SK-N-SH (cell line): Measurements from ENCODE around the gene TBC1D19. TPM values are rescaled to one million over a fixed set of nuclear protein-coding genes. Genes with fewer than 3 reads are reported as not detected.

ENCODE experiments used
- CTCF ChIA-PET: fragments of 300-600, 350-600 bp; formaldehyde crosslinking; extraction: SDS; loops from one replicate; lab custom pipeline; 2021; lab: Yijun Ruan, JAX
- POLR2A ChIA-PET: fragments of 350-600 bp; sonication (Branson Sonifier 250); formaldehyde crosslinking; extraction: SDS; loops from one replicate; lab custom pipeline; 2020; ENCODE audit warnings: antibody characterized with exemption, inconsistent platforms; lab: Yijun Ruan, JAX
- DNase-seq: peaks from one replicate; pipeline ENCODE4 v3.0.0; 2012
- H2AFZ ChIP-seq: fragments of 200-600 bp; sonication (generic); 2 replicates; pipeline ENCODE4 v1.8.1; 2016; ENCODE audit warnings: antibody characterized with exemption, mild to moderate bottlenecking, low read depth
- H3F3A ChIP-seq: fragments of 200-600 bp; sonication (generic); replicated peaks from 2 replicates; pipeline ENCODE3; 2016; ENCODE audit warnings: antibody characterized with exemption, mild to moderate bottlenecking; ENCODE audit not compliant: insufficient read depth
- H3K27ac ChIP-seq, 2 experiments: fragments of 200-500 bp in 1 of 2; fragments of 200-600 bp in 1 of 2; sonication (Bioruptor generic) in 1 of 2; sonication (generic), shearing (Covaris generic) in 1 of 2; 2 replicates each; pipeline versions ENCODE4 v1.5.1 to v1.6.1; 2014 to 2016; ENCODE audit warnings: low read depth in 2 of 2, inconsistent platforms in 1 of 2, low read length in 1 of 2, mild to moderate bottlenecking in 1 of 2, mixed read lengths in 1 of 2
- H3K27me3 ChIP-seq: fragments of 200-600 bp; sonication (generic), shearing (Covaris generic); 2 replicates; pipeline ENCODE4 v1.6.1; 2016; ENCODE audit warnings: mixed run types; ENCODE audit not compliant: insufficient read depth
- H3K36me3 ChIP-seq, 2 experiments: fragments of 200-500 bp in 1 of 2; fragments of 200-600 bp in 1 of 2; sonication (Bioruptor generic) in 1 of 2; sonication (generic) in 1 of 2; replicated peaks in 1 of 2; 2 replicates each; pipeline versions ENCODE3 to v1.5.1; 2014 to 2016; ENCODE audit warnings: low read length in 1 of 2, mild to moderate bottlenecking in 1 of 2; ENCODE audit not compliant: insufficient read depth in 2 of 2, control insufficient read depth in 1 of 2
- H3K4me1 ChIP-seq, 2 experiments: fragments of 200-500 bp in 1 of 2; fragments of 200-600 bp in 1 of 2; sonication (Bioruptor generic) in 1 of 2; sonication (generic), shearing (Covaris generic) in 1 of 2; 2 replicates each; pipeline versions ENCODE4 v1.5.1 to v1.6.1; 2014 to 2016; ENCODE audit warnings: low read depth in 1 of 2, low read length in 1 of 2, mixed run types in 1 of 2; ENCODE audit not compliant: insufficient read depth in 2 of 2, control insufficient read depth in 1 of 2
- H3K4me2 ChIP-seq: fragments of 200-600 bp; sonication (generic), shearing (Covaris generic); 2 replicates; pipeline ENCODE4 v1.6.1; 2017; ENCODE audit warnings: mixed run types
- H3K4me3 ChIP-seq, 2 experiments: fragments of 200-500 bp in 1 of 2; fragments of 200-600 bp in 1 of 2; sonication (Bioruptor generic) in 1 of 2; sonication (generic), shearing (Covaris generic) in 1 of 2; 2 replicates each; pipeline versions ENCODE4 v1.5.1 to v1.8.1; 2014 to 2016; ENCODE audit warnings: low read depth in 2 of 2, inconsistent platforms in 1 of 2, low read length in 1 of 2, mild to moderate bottlenecking in 1 of 2, mixed read lengths in 1 of 2, moderate library complexity in 1 of 2
- H3K79me2 ChIP-seq: fragments of 200-600 bp; sonication (generic); 2 replicates; pipeline ENCODE4 v1.8.1; 2017; ENCODE audit warnings: mild to moderate bottlenecking; ENCODE audit not compliant: insufficient read depth
- H3K9ac ChIP-seq: fragments of 200-600 bp; sonication (generic); 2 replicates; pipeline ENCODE4 v1.6.1; 2017; ENCODE audit warnings: mixed run types
- H3K9me2 ChIP-seq: fragments of 200-600 bp; sonication (generic); 2 replicates; pipeline ENCODE4 v1.6.1; 2017; ENCODE audit warnings: mixed run types
- H3K9me3 ChIP-seq: fragments of 200-600 bp; sonication (generic); 2 replicates; pipeline ENCODE4 v1.6.1; 2017; ENCODE audit warnings: mixed run types, mild to moderate bottlenecking, moderate library complexity
- H4K20me1 ChIP-seq: fragments of 200-600 bp; sonication (generic); 2 replicates; pipeline ENCODE4 v1.6.1; 2017; ENCODE audit warnings: mild to moderate bottlenecking, mixed run types; ENCODE audit not compliant: insufficient read depth
- CTCF ChIP-seq: fragments of 200-600 bp; sonication (generic); IDR thresholded peaks from 2 replicates; pipeline ENCODE4 v1.6.1; 2017; ENCODE audit warnings: antibody characterized with exemption, mild to moderate bottlenecking, moderate library complexity
- ELF1 ChIP-seq: IDR thresholded peaks from 2 replicates; pipeline ENCODE4 v1.4.0; 2012
- FOXJ3 ChIP-seq: sonication (generic); formaldehyde crosslinking; IDR thresholded peaks from 2 replicates; pipeline ENCODE4 v1.5.1; 2020; ENCODE audit warnings: mild to moderate bottlenecking, missing genetic modification reagents
- GABPA ChIP-seq: IDR thresholded peaks from 2 replicates; pipeline ENCODE4 v1.4.0; 2012; ENCODE audit warnings: low read depth, mild to moderate bottlenecking
- GATA2 ChIP-seq: sonication (generic); formaldehyde crosslinking; IDR thresholded peaks from 2 replicates; pipeline ENCODE4 v1.5.0; 2020; ENCODE audit warnings: mild to moderate bottlenecking, missing genetic modification reagents
- MEF2A ChIP-seq: IDR thresholded peaks from 2 replicates; pipeline ENCODE4 v1.4.0; 2012; ENCODE audit warnings: low read depth, borderline replicate concordance
- NFIC ChIP-seq: IDR thresholded peaks from 2 replicates; pipeline ENCODE4 v1.4.0; 2012; ENCODE audit warnings: borderline replicate concordance
- RCOR1 ChIP-seq: fragments of 150-350 bp; IDR thresholded peaks from 2 replicates; pipeline ENCODE4 v1.6.1; 2017; ENCODE audit warnings: antibody characterized with exemption, low read length
- SIN3A ChIP-seq: IDR thresholded peaks from 2 replicates; pipeline ENCODE4 v1.6.1; 2012; ENCODE audit warnings: low read depth, mild to moderate bottlenecking, low read length, moderate library complexity, borderline replicate concordance
- TAF1 ChIP-seq: IDR thresholded peaks from 2 replicates; pipeline ENCODE4 v1.6.1; 2012; ENCODE audit warnings: low read depth, mild to moderate bottlenecking, low read length, moderate library complexity, borderline replicate concordance
- TCF12 ChIP-seq: IDR thresholded peaks from 2 replicates; pipeline ENCODE4 v1.4.0; 2012
- polyA plus RNA-seq, 3 experiments: library from polyadenylated mRNA; depleted of rRNA; stranded (reverse); fragments of >200 nt; gene quantifications; 2 replicates each; pipeline ENCODE4 v1.2.3, GENCODE V29; 2012
- TF ChIP-seq, protein P1 (sequence below): IDR thresholded peaks from 2 replicates; pipeline ENCODE4 v1.4.0; 2012; ENCODE audit warnings: low read depth
- TF ChIP-seq, protein P2 (sequence below): fragments of 150-350 bp; IDR thresholded peaks from 2 replicates; pipeline ENCODE4 v1.6.1; 2016; ENCODE audit warnings: mild to moderate bottlenecking, low read depth, low read length
- TF ChIP-seq, protein P3 (sequence below): fragments of 150-350 bp; IDR thresholded peaks from 2 replicates; pipeline ENCODE4 v1.6.1; 2017; ENCODE audit warnings: antibody characterized with exemption, low read length, low read depth, borderline replicate concordance
- TF ChIP-seq, protein P4 (sequence below): IDR thresholded peaks from 2 replicates; pipeline ENCODE4 v1.6.1; 2012; ENCODE audit warnings: mild to moderate bottlenecking, low read depth, low read length, moderate library complexity
- TF ChIP-seq, protein P5 (sequence below): IDR thresholded peaks from 2 replicates; pipeline ENCODE4; 2012

Gene TBC1D19
- polyA plus RNA-seq, 1 of the 3 experiments (the other 2 are of a cell fraction) = 4.2 TPM

- no peak overlapping the region for H3K9ac ChIP-seq
- H3K9me2 ChIP-seq = no peaks in the 10 kb centered on the region
- no peak overlapping the region for H3K4me3 ChIP-seq
- no peak overlapping the region for H3K4me2 ChIP-seq
- no peak for DNase-seq
- H3K4me1 ChIP-seq = no peaks in the 10 kb centered on the region; a peak in 1 of 4 replicates
- H4K20me1 ChIP-seq = no peaks in the 10 kb centered on the region
- TF ChIP-seq MEF2A = no peak
- TF ChIP-seq TAF1 = no peak
- TF ChIP-seq, protein P1, sequence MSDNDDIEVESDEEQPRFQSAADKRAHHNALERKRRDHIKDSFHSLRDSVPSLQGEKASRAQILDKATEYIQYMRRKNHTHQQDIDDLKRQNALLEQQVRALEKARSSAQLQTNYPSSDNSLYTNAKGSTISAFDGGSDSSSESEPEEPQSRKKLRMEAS = no peak
- TF ChIP-seq, protein P2, sequence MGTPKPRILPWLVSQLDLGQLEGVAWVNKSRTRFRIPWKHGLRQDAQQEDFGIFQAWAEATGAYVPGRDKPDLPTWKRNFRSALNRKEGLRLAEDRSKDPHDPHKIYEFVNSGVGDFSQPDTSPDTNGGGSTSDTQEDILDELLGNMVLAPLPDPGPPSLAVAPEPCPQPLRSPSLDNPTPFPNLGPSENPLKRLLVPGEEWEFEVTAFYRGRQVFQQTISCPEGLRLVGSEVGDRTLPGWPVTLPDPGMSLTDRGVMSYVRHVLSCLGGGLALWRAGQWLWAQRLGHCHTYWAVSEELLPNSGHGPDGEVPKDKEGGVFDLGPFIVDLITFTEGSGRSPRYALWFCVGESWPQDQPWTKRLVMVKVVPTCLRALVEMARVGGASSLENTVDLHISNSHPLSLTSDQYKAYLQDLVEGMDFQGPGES = no peak
- TF ChIP-seq TCF12 = no peak
- no peak for TF ChIP-seq RCOR1
- TF ChIP-seq GABPA = no peak
- no peak for TF ChIP-seq NFIC
- TF ChIP-seq, protein P3, sequence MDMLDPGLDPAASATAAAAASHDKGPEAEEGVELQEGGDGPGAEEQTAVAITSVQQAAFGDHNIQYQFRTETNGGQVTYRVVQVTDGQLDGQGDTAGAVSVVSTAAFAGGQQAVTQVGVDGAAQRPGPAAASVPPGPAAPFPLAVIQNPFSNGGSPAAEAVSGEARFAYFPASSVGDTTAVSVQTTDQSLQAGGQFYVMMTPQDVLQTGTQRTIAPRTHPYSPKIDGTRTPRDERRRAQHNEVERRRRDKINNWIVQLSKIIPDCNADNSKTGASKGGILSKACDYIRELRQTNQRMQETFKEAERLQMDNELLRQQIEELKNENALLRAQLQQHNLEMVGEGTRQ = no peak
- TF ChIP-seq, protein P4, sequence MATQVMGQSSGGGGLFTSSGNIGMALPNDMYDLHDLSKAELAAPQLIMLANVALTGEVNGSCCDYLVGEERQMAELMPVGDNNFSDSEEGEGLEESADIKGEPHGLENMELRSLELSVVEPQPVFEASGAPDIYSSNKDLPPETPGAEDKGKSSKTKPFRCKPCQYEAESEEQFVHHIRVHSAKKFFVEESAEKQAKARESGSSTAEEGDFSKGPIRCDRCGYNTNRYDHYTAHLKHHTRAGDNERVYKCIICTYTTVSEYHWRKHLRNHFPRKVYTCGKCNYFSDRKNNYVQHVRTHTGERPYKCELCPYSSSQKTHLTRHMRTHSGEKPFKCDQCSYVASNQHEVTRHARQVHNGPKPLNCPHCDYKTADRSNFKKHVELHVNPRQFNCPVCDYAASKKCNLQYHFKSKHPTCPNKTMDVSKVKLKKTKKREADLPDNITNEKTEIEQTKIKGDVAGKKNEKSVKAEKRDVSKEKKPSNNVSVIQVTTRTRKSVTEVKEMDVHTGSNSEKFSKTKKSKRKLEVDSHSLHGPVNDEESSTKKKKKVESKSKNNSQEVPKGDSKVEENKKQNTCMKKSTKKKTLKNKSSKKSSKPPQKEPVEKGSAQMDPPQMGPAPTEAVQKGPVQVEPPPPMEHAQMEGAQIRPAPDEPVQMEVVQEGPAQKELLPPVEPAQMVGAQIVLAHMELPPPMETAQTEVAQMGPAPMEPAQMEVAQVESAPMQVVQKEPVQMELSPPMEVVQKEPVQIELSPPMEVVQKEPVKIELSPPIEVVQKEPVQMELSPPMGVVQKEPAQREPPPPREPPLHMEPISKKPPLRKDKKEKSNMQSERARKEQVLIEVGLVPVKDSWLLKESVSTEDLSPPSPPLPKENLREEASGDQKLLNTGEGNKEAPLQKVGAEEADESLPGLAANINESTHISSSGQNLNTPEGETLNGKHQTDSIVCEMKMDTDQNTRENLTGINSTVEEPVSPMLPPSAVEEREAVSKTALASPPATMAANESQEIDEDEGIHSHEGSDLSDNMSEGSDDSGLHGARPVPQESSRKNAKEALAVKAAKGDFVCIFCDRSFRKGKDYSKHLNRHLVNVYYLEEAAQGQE = no peak
- TF ChIP-seq CTCF = no peak
- TF ChIP-seq, protein P5, sequence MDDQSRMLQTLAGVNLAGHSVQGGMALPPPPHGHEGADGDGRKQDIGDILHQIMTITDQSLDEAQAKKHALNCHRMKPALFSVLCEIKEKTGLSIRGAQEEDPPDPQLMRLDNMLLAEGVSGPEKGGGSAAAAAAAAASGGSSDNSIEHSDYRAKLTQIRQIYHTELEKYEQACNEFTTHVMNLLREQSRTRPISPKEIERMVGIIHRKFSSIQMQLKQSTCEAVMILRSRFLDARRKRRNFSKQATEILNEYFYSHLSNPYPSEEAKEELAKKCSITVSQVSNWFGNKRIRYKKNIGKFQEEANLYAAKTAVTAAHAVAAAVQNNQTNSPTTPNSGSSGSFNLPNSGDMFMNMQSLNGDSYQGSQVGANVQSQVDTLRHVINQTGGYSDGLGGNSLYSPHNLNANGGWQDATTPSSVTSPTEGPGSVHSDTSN = no peak
- TF ChIP-seq ELF1 = no peak
- TF ChIP-seq FOXJ3 (CRISPR knock-in tag) = no peak
- TF ChIP-seq GATA2 = no peak
- no peak for TF ChIP-seq SIN3A
- TF ChIP-seq, all 33 proteins: peak for 0
- Histone ChIP-seq H2AFZ (no peak overlapping the region), H3K79me2 (no peaks in the 10 kb centered on the region), H3K9me3 (no peaks in the 10 kb centered on the region), H3K27ac (no peak overlapping the region), H3K27me3 (no peaks in the 10 kb centered on the region), H3F3A (no peaks in the 10 kb centered on the region), H3K36me3 (peaks cover 29 to 31% of the 10 kb centered on the region in 2 experiments)
- ChIA-PET CTCF (no interaction called here), POLR2A (no interaction called here)
These were observed 167.1 kb downstream of the TBC1D19 start for GRCh38 chr4:26751004-26751403.
